GM23338 (cell line): Measurements from ENCODE around the gene SPATA4. TPM values are rescaled to one million over a fixed set of nuclear protein-coding genes. Genes with fewer than 3 reads are reported as not detected.

Source experiments
- ATAC-seq: fragments of 200-7000 bp; cut with Tn5 transposase; 3 replicates; pipeline ENCODE4 v1.9.1; 2020
- DNase-seq: peaks from one replicate; pipeline ENCODE4 v3.0.0-alpha.2; 2015; ENCODE audit warnings: low spot score
- H2AFZ ChIP-seq: fragments of 200-600 bp; sonication (generic); 2 replicates; pipeline ENCODE4 v1.8.0; 2016; ENCODE audit warnings: antibody characterized with exemption, mild to moderate bottlenecking, moderate library complexity
- H3F3A ChIP-seq: fragments of 200-600 bp; sonication (generic); replicated peaks from 2 replicates; pipeline ENCODE4 v1.8.0; 2017; ENCODE audit warnings: antibody characterized with exemption, mixed run types, low read depth
- H3K27ac ChIP-seq: fragments of 200-600 bp; sonication (generic); 2 replicates; pipeline ENCODE4 v1.6.1; 2016; ENCODE audit warnings: low read depth
- H3K27me3 ChIP-seq: fragments of 200-600 bp; sonication (generic); 2 replicates; pipeline ENCODE4 v1.8.0; 2016; ENCODE audit warnings: mild to moderate bottlenecking, mixed run types, moderate library complexity; ENCODE audit not compliant: insufficient read depth
- H3K36me3 ChIP-seq: fragments of 200-600 bp; sonication (generic); 2 replicates; pipeline ENCODE4 v1.8.0; 2016; ENCODE audit warnings: mild to moderate bottlenecking; ENCODE audit not compliant: insufficient read depth
- H3K4me1 ChIP-seq: fragments of 200-600 bp; sonication (generic); 2 replicates; pipeline ENCODE4 v1.8.0; 2016; ENCODE audit warnings: mild to moderate bottlenecking, moderate library complexity; ENCODE audit not compliant: insufficient read depth
- H3K4me2 ChIP-seq: fragments of 200-600 bp; sonication (generic); 2 replicates; pipeline ENCODE4 v1.7.1; 2017; ENCODE audit warnings: mixed run types
- H3K4me3 ChIP-seq: fragments of 200-600 bp; sonication (generic); 2 replicates; pipeline ENCODE4 v1.6.1; 2016; ENCODE audit warnings: mixed run types
- H3K79me2 ChIP-seq: fragments of 200-600 bp; sonication (generic); replicated peaks from 2 replicates; pipeline ENCODE4 v1.8.0; 2017; ENCODE audit warnings: mild to moderate bottlenecking; ENCODE audit not compliant: insufficient read depth
- H3K9me2 ChIP-seq: fragments of 200-600 bp; sonication (generic); 2 replicates; pipeline ENCODE4 v1.8.0; 2017; ENCODE audit not compliant: insufficient read depth
- H4K20me1 ChIP-seq: fragments of 200-600 bp; sonication (generic); replicated peaks from 2 replicates; pipeline ENCODE4 v1.8.0; 2017; ENCODE audit warnings: mild to moderate bottlenecking; ENCODE audit not compliant: insufficient read depth
- H3K27ac Mint-ChIP-seq: 2 replicates; pipeline ENCODE4 v1.8.0; 2020; ENCODE audit warnings: inconsistent platforms, mild to moderate bottlenecking, moderate library complexity, mixed read lengths
- H3K27me3 Mint-ChIP-seq: 3 replicates; pipeline ENCODE4 v1.8.0; 2022; ENCODE audit warnings: low read depth, mild to moderate bottlenecking, moderate library complexity, mixed read lengths, inconsistent platforms; ENCODE audit not compliant: insufficient read depth, poor library complexity
- H3K36me3 Mint-ChIP-seq: 3 replicates; pipeline ENCODE4 v1.8.0; 2021; ENCODE audit warnings: low read depth, mild to moderate bottlenecking, inconsistent platforms, moderate library complexity, mixed read lengths
- H3K4me1 Mint-ChIP-seq: 3 replicates; pipeline ENCODE4 v1.8.0; 2020; ENCODE audit warnings: mild to moderate bottlenecking, inconsistent platforms, mixed read lengths
- H3K4me3 Mint-ChIP-seq: 3 replicates; pipeline ENCODE4 v1.8.0; 2021; ENCODE audit warnings: moderate library complexity, mild to moderate bottlenecking, inconsistent platforms, mixed read lengths
- H3K9me3 Mint-ChIP-seq: 3 replicates; pipeline ENCODE4 v1.8.0; 2020; ENCODE audit warnings: moderate library complexity, mild to moderate bottlenecking, inconsistent platforms, mixed read lengths
- CTCF ChIP-seq, 2 experiments: fragments of 200-600 bp in 1 of 2; sonication (generic) in 1 of 2; conservative IDR thresholded peaks; 2 replicates each; pipeline versions ENCODE4 v1.5.1 to v1.6.1; 2016 to 2017; ENCODE audit warnings: antibody characterized with exemption in 2 of 2, low read depth in 2 of 2, mild to moderate bottlenecking in 2 of 2, moderate library complexity in 1 of 2
- ETS1 ChIP-seq: IDR thresholded peaks from 2 replicates; pipeline ENCODE4 v1.6.1; 2016; ENCODE audit warnings: antibody characterized with exemption
- EZH2 ChIP-seq: fragments of 200-600 bp; sonication (generic); IDR thresholded peaks from one replicate; pipeline ENCODE4 v1.8.0; 2017; ENCODE audit warnings: antibody characterized with exemption, mild to moderate bottlenecking, low read depth; ENCODE audit not compliant: unreplicated experiment
- POLR2AphosphoS5 ChIP-seq: IDR thresholded peaks from 2 replicates; pipeline ENCODE4 v1.6.1; 2016; ENCODE audit warnings: antibody characterized with exemption, low read depth
- ZNF114 ChIP-seq: fragments of 250-450 bp; sonication (Bioruptor Pico); IDR thresholded peaks from 2 replicates; pipeline ENCODE4 v1.5.0; 2020; ENCODE audit warnings: mild to moderate bottlenecking, moderate library complexity
- ZNF462 ChIP-seq: fragments of 250-450 bp; sonication (Bioruptor Pico); IDR thresholded peaks from 2 replicates; pipeline ENCODE4 v1.5.0; 2020; ENCODE audit warnings: mild to moderate bottlenecking, moderate library complexity
- polyA plus RNA-seq: library from polyadenylated mRNA; unstranded; fragments of >200 nt; fragmentation: Nextera tagmentation; extraction: Ambion mirVana; gene quantifications from 2 replicates; pipeline ENCODE4 v1.2.1, GENCODE V29; 2016
- total RNA-seq: library from RNA; depleted of rRNA; stranded (reverse); fragments of >200 nt; shearing (Covaris generic); gene quantifications from 2 replicates; pipeline ENCODE4 v1.2.3, GENCODE V29; 2014

Gene SPATA4
- total and polyA plus RNA-seq, 2 experiments from 2014 or later, result not detected

- no peak for TF ChIP-seq ZNF462 (CRISPR knock-in tag)
- TF ChIP-seq POLR2AphosphoS5, result no peak
- TF ChIP-seq CTCF (conservative IDR thresholded peaks at IDR 0.05; ENCODE audit: low read depth in 2 of 2), result no peak
- TF ChIP-seq ZNF114 (CRISPR knock-in tag), result no peak
- TF ChIP-seq EZH2, result no peak
These were observed 14.2 kb upstream of the SPATA4 start (continued) for GRCh38 chr4:176209535-176209934.

- Histone ChIP-seq H3K4me1 (no peaks in the 10 kb centered on the region), H2AFZ (no peak overlapping the region), H3K27me3 (no peaks in the 10 kb centered on the region), H3K4me2 (no peak overlapping the region), H3K27ac (no peak overlapping the region), H3F3A (no peaks in the 10 kb centered on the region), H4K20me1 (no peaks in the 10 kb centered on the region), H3K79me2 (no peaks in the 10 kb centered on the region), H3K9me2 (peaks cover 6% of the 10 kb centered on the region), H3K4me3 (no peak overlapping the region), H3K36me3 (no peaks in the 10 kb centered on the region)
- no peaks in the 10 kb centered on the region for H3K36me3 Mint-ChIP-seq
- peaks cover 4% of the 10 kb centered on the region for H3K27me3 Mint-ChIP-seq
- DNase-seq, result no peak
- peaks cover 4% of the 10 kb centered on the region; the same call in 2 of the 3 replicates for H3K9me3 Mint-ChIP-seq
- no peak overlapping the region for H3K27ac Mint-ChIP-seq
- no peak overlapping the region for H3K4me3 Mint-ChIP-seq
- peaks cover 15% of the 10 kb centered on the region for H3K4me1 Mint-ChIP-seq
- ATAC-seq, result no peak
- TF ChIP-seq CTCF (conservative IDR thresholded peaks at IDR 0.05; ENCODE audit: low read depth in 2 of 2) (no peak), ETS1 (no peak)
These were observed 12.5 kb upstream of the SPATA4 start for GRCh38 chr4:176207839-176208238.
